Right cardiac atrium (tissue), 5 donors: ENCODE measurements around the gene MACROD1. TPM values are rescaled to one million over a fixed set of nuclear protein-coding genes. Genes with fewer than 3 reads are reported as not detected.

ENCODE experiments used
- ATAC-seq, 2 donors: fragments of 200-7000 bp; cut with Tn5 transposase; one replicate each; pipeline versions ENCODE4 v1.8.0 to v1.9.1; 2020; ENCODE audit warnings: moderate library complexity in 2 of 2, mild to moderate bottlenecking in 1 of 2
- DNase-seq, 3 donors: peaks; one replicate each; pipeline ENCODE4 v3.0.0-alpha.2; 2020
- H3K27ac ChIP-seq: one replicate; pipeline ENCODE4 v1.5.1; 2013; ENCODE audit warnings: mild to moderate bottlenecking, low read length, control low read depth, moderate library complexity
- H3K27me3 ChIP-seq: one replicate; pipeline ENCODE4 v1.6.1; 2013; ENCODE audit not compliant: control insufficient read depth, insufficient read depth
- H3K4me1 ChIP-seq: one replicate; pipeline ENCODE4 v1.6.1; 2013; ENCODE audit warnings: low read length; ENCODE audit not compliant: control insufficient read depth, insufficient read depth
- H3K4me3 ChIP-seq: one replicate; pipeline ENCODE4 v1.5.1; 2013; ENCODE audit warnings: low read length, control low read depth
- H3K9me3 ChIP-seq: one replicate; pipeline ENCODE4 v1.6.1; 2013; ENCODE audit warnings: low read length; ENCODE audit not compliant: control insufficient read depth
- WGBS: extraction: QIAGEN DNeasy Blood & Tissue Kit; methylation state at CpG from one replicate; pipeline ENCODE4 v1.1.7; 2013; 5-methylcytosine and 5-hydroxymethylcytosine counted together
- intact Hi-C, 4 donors: fragments of 100-400 bp; cut with DNase I; formaldehyde crosslinking; loops; one replicate each; pipeline versions ENCODE4 v1.11.0 to v1.14.0; 2022 to 2023
- polyA plus RNA-seq: library from polyadenylated mRNA; stranded (reverse); fragments of 200-250 nt; gene quantifications from one replicate; pipeline ENCODE4 v1.2.3, GENCODE V29; 2013
- total RNA-seq, 4 donors: library from RNA; stranded (reverse); fragmentation: NEBNext Ultra II Directional; extraction: Animal tissue kit (Norgen Biotek cat#: 25700); gene quantifications; one replicate each; pipeline ENCODE4 v1.2.1, GENCODE V29; 2021
- donor health status: healthy with polysubstance abuse.
- donor health status: DM: no; HTN: yes; CAD: no.
- donor health status: DM: no; HTN: no; CAD: no.
- donor health status: DM: no; HTN: yes; CAD: no; lungs with severe emphysema.
- donor health status: DM: yes; HTN: yes; CAD: no.

The MACROD1 gene
- total and polyA plus RNA-seq, 5 donors, result 40.4 to 63.8 (median 60.2) TPM

GRCh38 chr11:64014356-64014755 lies 151.6 kb downstream of the MACROD1 start:
- H3K4me1 ChIP-seq, result no peaks in the 10 kb centered on the region
- no peak overlapping the region for H3K27ac ChIP-seq
- intact Hi-C loops, result no loop called here
- WGBS, result 90% methylated on average over 11 of the region's 11 CpGs
- DNase-seq (no peak), ATAC-seq (no peak)
- no peaks in the 10 kb centered on the region for H3K9me3 ChIP-seq
- H3K27me3 ChIP-seq, result no peaks in the 10 kb centered on the region
- no peak overlapping the region for H3K4me3 ChIP-seq

GRCh38 chr11:64013141-64013896 lies 152.6 kb downstream of the MACROD1 start:
- no peak for DNase-seq
- 93% methylated on average over 16 of the region's 16 CpGs for WGBS
- intact Hi-C loops, result no loop called here
- H3K27me3 ChIP-seq, result no peaks in the 10 kb centered on the region
- H3K9me3 ChIP-seq, result no peaks in the 10 kb centered on the region
- H3K4me3 ChIP-seq, result no peak overlapping the region
- H3K27ac ChIP-seq, result no peak overlapping the region
- no peak for ATAC-seq
- H3K4me1 ChIP-seq, result no peaks in the 10 kb centered on the region

- intact Hi-C loops, result no loop called here
- WGBS, result 93% methylated on average over 8 of the region's 8 CpGs
Observed at GRCh38 chr11:64011371-64011770, 154.5 kb downstream of the MACROD1 start.

GRCh38 chr11:64010783-64011182 lies 155.1 kb downstream of the MACROD1 start:
- intact Hi-C loops, result no loop called here
- WGBS, result 95% methylated on average over 2 of the region's 2 CpGs

More at GRCh38 chr11:64011371-64011770, 154.5 kb downstream of the MACROD1 start:
- no peak for DNase-seq
- H3K4me1 ChIP-seq, result peaks cover 4% of the 10 kb centered on the region
- H3K4me3 ChIP-seq, result no peak overlapping the region
- no peak for ATAC-seq
- H3K27me3 ChIP-seq, result no peaks in the 10 kb centered on the region
- no peaks in the 10 kb centered on the region for H3K9me3 ChIP-seq
- no peak overlapping the region for H3K27ac ChIP-seq

GRCh38 chr11:64009710-64010109 lies 156.2 kb downstream of the MACROD1 start:
- WGBS, result 98% methylated on average over 8 of the region's 8 CpGs
- no peak overlapping the region for H3K27ac ChIP-seq
- H3K4me3 ChIP-seq, result no peak overlapping the region
- H3K4me1 ChIP-seq, result peaks cover 4% of the 10 kb centered on the region
- H3K27me3 ChIP-seq, result no peaks in the 10 kb centered on the region
- DNase-seq, result no peak
- no peak for ATAC-seq
- H3K9me3 ChIP-seq, result no peaks in the 10 kb centered on the region
- intact Hi-C loops, result no loop called here

More at GRCh38 chr11:64010783-64011182, 155.1 kb downstream of the MACROD1 start:
- H3K4me1 ChIP-seq, result peaks cover 4% of the 10 kb centered on the region
- no peak overlapping the region for H3K27ac ChIP-seq
- H3K4me3 ChIP-seq, result no peak overlapping the region
- ATAC-seq (no peak), DNase-seq (no peak)
- H3K27me3 ChIP-seq, result no peaks in the 10 kb centered on the region
- H3K9me3 ChIP-seq, result no peaks in the 10 kb centered on the region

GRCh38 chr11:64008914-64009633 lies 156.8 kb downstream of the MACROD1 start:
- intact Hi-C loops, result no loop called here
- Histone ChIP-seq H3K27ac (no peak overlapping the region), H3K4me1 (peaks cover 4% of the 10 kb centered on the region), H3K4me3 (no peak overlapping the region), H3K9me3 (no peaks in the 10 kb centered on the region), H3K27me3 (no peaks in the 10 kb centered on the region)
- WGBS, result 93% methylated on average over 18 of the region's 18 CpGs
- ATAC-seq, result no peak
- DNase-seq, result no peak

GRCh38 chr11:64008283-64008913 lies 157.5 kb downstream of the MACROD1 start:
- Histone ChIP-seq H3K9me3 (no peaks in the 10 kb centered on the region), H3K27me3 (no peaks in the 10 kb centered on the region), H3K4me1 (peaks cover 4% of the 10 kb centered on the region), H3K27ac (no peak overlapping the region), H3K4me3 (no peak overlapping the region)
- ATAC-seq, result no peak
- DNase-seq, result no peak
- intact Hi-C loops, result no loop called here
- WGBS, result 93% methylated on average over 26 of the region's 26 CpGs

GRCh38 chr11:64007629-64008282 lies 158.2 kb downstream of the MACROD1 start:
- Histone ChIP-seq H3K4me3 (peak overlapping the region; percentile 21), H3K27me3 (no peaks in the 10 kb centered on the region), H3K27ac (no peak overlapping the region), H3K9me3 (no peaks in the 10 kb centered on the region), H3K4me1 (peaks cover 4% of the 10 kb centered on the region)
- intact Hi-C loops, result no loop called here
- 3% methylated on average over 40 of the region's 40 CpGs for WGBS
- ATAC-seq (peak; percentile 90 to 92), DNase-seq (peak; percentile 89 to 96 (median 95))

GRCh38 chr11:64007160-64007628 lies 158.7 kb downstream of the MACROD1 start:
- ATAC-seq (peak; percentile 35 to 74), DNase-seq (peak in 2 of 3 donors; percentile 49 to 74)
- H3K4me1 ChIP-seq, result peaks cover 4% of the 10 kb centered on the region
- intact Hi-C loops, result no loop called here
- WGBS, result 1% methylated on average over 27 of the region's 27 CpGs
- H3K27me3 ChIP-seq, result no peaks in the 10 kb centered on the region
- peak overlapping the region; percentile 21 for H3K4me3 ChIP-seq
- H3K27ac ChIP-seq, result no peak overlapping the region
- no peaks in the 10 kb centered on the region for H3K9me3 ChIP-seq

- no peak overlapping the region for H3K4me3 ChIP-seq
- no peaks in the 10 kb centered on the region for H3K27me3 ChIP-seq
- 75% methylated on average over 12 of the region's 12 CpGs for WGBS
- DNase-seq (no peak), ATAC-seq (no peak)
- intact Hi-C loops, result no loop called here
- H3K27ac ChIP-seq, result no peak overlapping the region
- H3K4me1 ChIP-seq, result peaks cover 4% of the 10 kb centered on the region
- H3K9me3 ChIP-seq, result no peaks in the 10 kb centered on the region
Observed at GRCh38 chr11:64006398-64006797, 159.5 kb downstream of the MACROD1 start.
